B cell (primary cell): ENCODE measurements around the gene FBN2. TPM values are rescaled to one million over a fixed set of nuclear protein-coding genes. Genes with fewer than 3 reads are reported as not detected.

Source experiments
- ATAC-seq: fragments of 200-7000 bp; cut with Tn5 transposase; one replicate; pipeline ENCODE4 v1.10.0; 2021; ENCODE audit warnings: low read depth, mild to moderate bottlenecking, moderate number of reproducible peaks, moderate library complexity
- CTCF ChIA-PET: fragments of 350-600 bp; sonication (Branson Sonifier 250); formaldehyde crosslinking; loops from one replicate; lab custom pipeline; 2021; ENCODE audit warnings: antibody characterized with exemption, inconsistent platforms; lab: Charles Lee
- POLR2A ChIA-PET: fragments of 350-600 bp; sonication (Branson Sonifier 250); formaldehyde crosslinking; loops from one replicate; lab custom pipeline; 2021; ENCODE audit warnings: antibody characterized with exemption; lab: Charles Lee
- DNase-seq: peaks from one replicate; pipeline ENCODE4 v3.0.0; 2013
- H2AFZ ChIP-seq: 2 replicates; pipeline ENCODE4 v1.6.1; 2012; ENCODE audit warnings: mild to moderate bottlenecking, low read depth, low read length; ENCODE audit not compliant: insufficient read depth, poor library complexity, severe bottlenecking
- H3K27ac ChIP-seq, 2 donors: 1 replicate in 1 of 2; 2 replicates in 1 of 2; pipeline ENCODE4 v1.5.1; 2012 to 2013; ENCODE audit warnings: low read length in 2 of 2, mild to moderate bottlenecking in 2 of 2, moderate library complexity in 1 of 2
- H3K27me3 ChIP-seq, 4 experiments: fragments of 200-600 bp in 1 of 4; sonication (generic) in 1 of 4; replicated peaks in 1 of 4; 1 replicate in 2 of 4; 2 replicates in 2 of 4; pipeline versions ENCODE4 v1.6.1 to v1.7.0; 2013 to 2016; ENCODE audit warnings: low read length in 3 of 4, mild to moderate bottlenecking in 2 of 4, mixed read lengths in 1 of 4, moderate library complexity in 1 of 4; ENCODE audit not compliant: insufficient read depth in 4 of 4, control insufficient read depth in 3 of 4; ENCODE audit errors: control extremely low read depth in 1 of 4
- H3K36me3 ChIP-seq, 2 experiments: replicated peaks in 1 of 2; 1 replicate in 1 of 2; 2 replicates in 1 of 2; pipeline versions ENCODE4 v1.6.1 to v1.7.1; 2013; ENCODE audit warnings: low read length in 1 of 2; ENCODE audit not compliant: insufficient read depth in 2 of 2, control insufficient read depth in 1 of 2; ENCODE audit errors: control extremely low read depth in 1 of 2, extremely low read depth in 1 of 2
- H3K4me1 ChIP-seq, 2 donors: fragments of 200-600 bp in 1 of 2; sonication (generic) in 1 of 2; 1 replicate in 1 of 2; 2 replicates in 1 of 2; pipeline versions ENCODE4 v1.5.1 to v1.6.1; 2013 to 2017; ENCODE audit warnings: low read length in 2 of 2; ENCODE audit not compliant: control insufficient read depth in 2 of 2, insufficient read depth in 2 of 2
- H3K4me2 ChIP-seq: replicated peaks from 2 replicates; pipeline ENCODE3; 2012; ENCODE audit warnings: mild to moderate bottlenecking, low read depth, low read length; ENCODE audit not compliant: poor library complexity, severe bottlenecking
- H3K4me3 ChIP-seq, 5 experiments: fragments of 200-600 bp in 1 of 5; sonication (generic) in 1 of 5; 1 replicate in 3 of 5; 2 replicates in 2 of 5; pipeline versions ENCODE4 v1.5.1 to v1.7.0; 2011 to 2016; ENCODE audit warnings: low read length in 4 of 5, mild to moderate bottlenecking in 4 of 5, low read depth in 2 of 5, control low read depth in 1 of 5, moderate library complexity in 1 of 5; ENCODE audit not compliant: insufficient read depth in 1 of 5; ENCODE audit errors: control extremely low read depth in 1 of 5, extremely low read depth in 1 of 5
- H3K79me2 ChIP-seq: fragments of 200-600 bp; sonication (generic); one replicate; pipeline ENCODE4 v1.6.0; 2016; ENCODE audit warnings: low read length; ENCODE audit not compliant: control insufficient read depth, insufficient read depth
- H3K9ac ChIP-seq: fragments of 200-600 bp; sonication (generic); 2 replicates; pipeline ENCODE4 v1.6.1; 2017; ENCODE audit warnings: mild to moderate bottlenecking, low read length, moderate library complexity
- H3K9me3 ChIP-seq, 3 donors: one replicate each; pipeline versions ENCODE4 v1.6.1 to v1.7.1; 2013; ENCODE audit warnings: low read length in 2 of 3; ENCODE audit not compliant: control insufficient read depth in 2 of 3, insufficient read depth in 1 of 3; ENCODE audit errors: control extremely low read depth in 1 of 3
- H4K20me1 ChIP-seq: 2 replicates; pipeline ENCODE4 v1.6.0; 2012; ENCODE audit warnings: mild to moderate bottlenecking, low read length; ENCODE audit not compliant: insufficient read depth, control insufficient read depth, poor library complexity, severe bottlenecking
- H3K27ac Mint-ChIP-seq: one replicate; pipeline ENCODE4 v1.8.0; 2021; ENCODE audit warnings: mixed read lengths
- H3K27me3 Mint-ChIP-seq: one replicate; pipeline ENCODE4 v1.8.0; 2021; ENCODE audit warnings: mixed read lengths
- H3K4me1 Mint-ChIP-seq: one replicate; pipeline ENCODE4 v1.8.0; 2021; ENCODE audit warnings: mixed read lengths
- H3K4me3 Mint-ChIP-seq: one replicate; pipeline ENCODE4 v1.8.0; 2021; ENCODE audit warnings: mixed read lengths
- H3K9me3 Mint-ChIP-seq: one replicate; pipeline ENCODE4 v1.8.0; 2022; ENCODE audit warnings: mixed read lengths; ENCODE audit not compliant: insufficient read depth
- EZH2 ChIP-seq: IDR thresholded peaks from 2 replicates; pipeline ENCODE4 v1.6.1; 2012; ENCODE audit warnings: borderline replicate concordance, low read depth, mild to moderate bottlenecking, moderate library complexity, low read length; ENCODE audit not compliant: insufficient read depth, poor library complexity, severe bottlenecking
- intact Hi-C: fragments of 100-400 bp; cut with micrococcal nuclease; formaldehyde crosslinking; loops from one replicate; pipeline ENCODE4 v1.10.0; 2022
- polyA plus RNA-seq: library from polyadenylated mRNA; depleted of rRNA; stranded (reverse); fragments of >200 nt; gene quantifications from 2 replicates; pipeline ENCODE4 v1.2.3, GENCODE V29; 2012
- total RNA-seq, 2 donors: library from RNA; stranded (reverse); fragments of 120-200 nt in 1 of 2; gene quantifications; 1 replicate in 1 of 2; 2 replicates in 1 of 2; pipeline versions ENCODE4 v1.2.3 to v1.2.4, GENCODE V29; 2013 to 2022
- TF ChIP-seq, protein P1 (sequence below): fragments of 200-600 bp; IDR thresholded peaks from one replicate; pipeline ENCODE4 v1.8.0; 2022; ENCODE audit warnings: antibody characterized with exemption, mild to moderate bottlenecking

FBN2 gene
- total and polyA plus RNA-seq, 2 donors (not counting 1 experiment from before 2014, with no cell fraction given): 0.03 TPM; not detected in 1

DNA sequence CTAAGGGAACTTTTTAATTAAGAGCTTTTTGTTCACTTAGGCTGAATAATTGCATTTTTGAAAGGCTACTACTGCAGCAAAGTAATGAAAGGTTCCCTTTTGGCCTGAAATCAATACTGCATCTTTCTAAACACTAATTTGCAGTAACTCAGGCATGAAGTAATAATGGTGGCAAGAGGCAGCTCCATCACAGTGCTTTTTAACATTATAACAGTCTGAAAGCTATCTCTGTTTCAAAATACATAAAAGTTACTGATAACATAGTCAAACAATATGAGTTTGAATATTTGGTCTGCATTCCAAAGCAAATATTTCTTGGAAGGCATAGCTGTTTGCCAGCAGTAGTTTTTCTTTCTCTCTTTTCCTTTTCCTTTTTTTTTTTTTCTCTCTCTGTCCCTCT, 113.4 kb downstream of the FBN2 start:
- CTCF ChIA-PET: no interaction called here
- no peak overlapping the region for H3K4me3 ChIP-seq
- H3K79me2 ChIP-seq: no peaks in the 10 kb centered on the region
- no peaks in the 10 kb centered on the region for H3K27me3 ChIP-seq
- POLR2A ChIA-PET: no interaction called here
- ATAC-seq: no peak
- H3K27ac ChIP-seq: no peak overlapping the region
- H3K9me3 ChIP-seq: peaks cover 0 to 3% (median 0%) of the 10 kb centered on the region in 3 donors
- no peaks in the 10 kb centered on the region for H4K20me1 ChIP-seq
- H3K9me3 Mint-ChIP-seq: no peaks in the 10 kb centered on the region
- no peaks in the 10 kb centered on the region for H3K36me3 ChIP-seq
- no peak overlapping the region for H3K4me3 Mint-ChIP-seq
- no peak for DNase-seq
- H3K9ac ChIP-seq: no peak overlapping the region
- no peak overlapping the region for H3K27ac Mint-ChIP-seq
- H3K4me2 ChIP-seq: no peak overlapping the region
- no peak overlapping the region for H2AFZ ChIP-seq
- TF ChIP-seq, protein P1, sequence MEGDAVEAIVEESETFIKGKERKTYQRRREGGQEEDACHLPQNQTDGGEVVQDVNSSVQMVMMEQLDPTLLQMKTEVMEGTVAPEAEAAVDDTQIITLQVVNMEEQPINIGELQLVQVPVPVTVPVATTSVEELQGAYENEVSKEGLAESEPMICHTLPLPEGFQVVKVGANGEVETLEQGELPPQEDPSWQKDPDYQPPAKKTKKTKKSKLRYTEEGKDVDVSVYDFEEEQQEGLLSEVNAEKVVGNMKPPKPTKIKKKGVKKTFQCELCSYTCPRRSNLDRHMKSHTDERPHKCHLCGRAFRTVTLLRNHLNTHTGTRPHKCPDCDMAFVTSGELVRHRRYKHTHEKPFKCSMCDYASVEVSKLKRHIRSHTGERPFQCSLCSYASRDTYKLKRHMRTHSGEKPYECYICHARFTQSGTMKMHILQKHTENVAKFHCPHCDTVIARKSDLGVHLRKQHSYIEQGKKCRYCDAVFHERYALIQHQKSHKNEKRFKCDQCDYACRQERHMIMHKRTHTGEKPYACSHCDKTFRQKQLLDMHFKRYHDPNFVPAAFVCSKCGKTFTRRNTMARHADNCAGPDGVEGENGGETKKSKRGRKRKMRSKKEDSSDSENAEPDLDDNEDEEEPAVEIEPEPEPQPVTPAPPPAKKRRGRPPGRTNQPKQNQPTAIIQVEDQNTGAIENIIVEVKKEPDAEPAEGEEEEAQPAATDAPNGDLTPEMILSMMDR: no peak
- TF ChIP-seq EZH2: no peak
- intact Hi-C loops: no loop called here
- H3K27me3 Mint-ChIP-seq: no peaks in the 10 kb centered on the region
- no peaks in the 10 kb centered on the region for H3K4me1 Mint-ChIP-seq
- no peaks in the 10 kb centered on the region for H3K4me1 ChIP-seq

DNA sequence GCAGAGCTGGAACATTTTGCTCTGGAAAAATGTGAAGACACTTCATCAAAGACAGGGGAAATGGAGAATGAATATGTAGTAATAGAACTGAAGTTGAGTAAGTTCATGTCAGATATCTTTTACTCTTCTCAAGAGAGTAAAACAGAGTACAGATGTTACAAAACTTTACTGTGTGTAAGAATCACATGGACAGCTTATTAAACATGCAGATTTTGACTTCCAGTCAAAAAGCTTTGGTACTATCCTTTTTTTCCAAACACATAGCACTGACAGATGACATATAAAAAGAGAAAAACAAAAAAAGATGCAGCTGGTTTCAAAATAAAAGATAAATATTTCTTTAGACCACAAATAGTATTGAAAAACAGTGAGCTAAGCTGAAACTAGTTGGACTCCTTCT, 115.4 kb downstream of the FBN2 start:
- intact Hi-C loops: no loop called here
- Histone ChIP-seq H3K27ac (no peak overlapping the region), H3K27me3 (no peaks in the 10 kb centered on the region), H3K4me3 (no peak overlapping the region), H4K20me1 (no peaks in the 10 kb centered on the region), H3K9me3 (no peaks in the 10 kb centered on the region), H3K4me1 (no peaks in the 10 kb centered on the region), H2AFZ (no peak overlapping the region), H3K4me2 (no peak overlapping the region), H3K36me3 (no peaks in the 10 kb centered on the region), H3K9ac (no peak overlapping the region), H3K79me2 (no peaks in the 10 kb centered on the region)
- ATAC-seq (no peak), DNase-seq (no peak)
- POLR2A ChIA-PET: no interaction called here
- TF ChIP-seq EZH2: no peak
- TF ChIP-seq, protein P1: no peak
- Mint-ChIP-seq H3K27ac (no peak overlapping the region), H3K4me3 (no peak overlapping the region), H3K4me1 (no peaks in the 10 kb centered on the region), H3K27me3 (no peaks in the 10 kb centered on the region), H3K9me3 (peaks cover under 1% of the 10 kb centered on the region)
- CTCF ChIA-PET: no interaction called here
